A673 (cell line): ENCODE results near the gene MCF2L2. TPM values are rescaled to one million over a fixed set of nuclear protein-coding genes. Genes with fewer than 3 reads are reported as not detected.

ENCODE experiments used
- BruUV-seq: library from RNA; stranded (reverse); fragments of 400-500 nt; replicated peaks from 2 replicates; lab custom pipeline; 2021; lab: Mats Ljungman, UMichigan
- CTCF ChIA-PET: fragments of 300-600 bp; sonication (Branson Sonifier 250); formaldehyde crosslinking; loops from one replicate; lab custom pipeline; 2022; ENCODE audit warnings: antibody characterized with exemption; lab: Charles Lee
- POLR2A ChIA-PET: fragments of 300-600 bp; sonication (Branson Sonifier 250); formaldehyde crosslinking; loops from one replicate; lab custom pipeline; 2022; ENCODE audit warnings: antibody characterized with exemption; ENCODE audit not compliant: low non-redundant PET; lab: Charles Lee
- DNase-seq: peaks from one replicate; pipeline ENCODE4 v3.0.0-alpha.2; 2015; ENCODE audit warnings: low spot score
- H3K27ac ChIP-seq: fragments of 200-600 bp; sonication (generic); 2 replicates; pipeline ENCODE4 v1.5.1; 2016; ENCODE audit warnings: mixed run types, low read depth, mild to moderate bottlenecking, mixed read lengths, antibody characterized with exemption, low read length; ENCODE audit not compliant: poor library complexity, severe bottlenecking
- H3K27me3 ChIP-seq: fragments of 200-600 bp; sonication (generic); replicated peaks from 2 replicates; pipeline ENCODE4 v1.6.1; 2017; ENCODE audit warnings: mixed run types, low read depth, mild to moderate bottlenecking, mixed read lengths, antibody characterized with exemption, low read length; ENCODE audit not compliant: insufficient read depth, poor library complexity
- H3K36me3 ChIP-seq: fragments of 200-600 bp; sonication (generic); 2 replicates; pipeline ENCODE4 v1.6.1; 2016; ENCODE audit warnings: mixed run types, mild to moderate bottlenecking, mixed read lengths, antibody characterized with exemption, low read length; ENCODE audit not compliant: insufficient read depth, poor library complexity, severe bottlenecking
- H3K4me1 ChIP-seq: fragments of 200-600 bp; sonication (generic); 2 replicates; pipeline ENCODE4 v1.6.1; 2017; ENCODE audit warnings: mixed run types, mild to moderate bottlenecking, mixed read lengths, antibody characterized with exemption, low read length; ENCODE audit not compliant: insufficient read depth, poor library complexity, severe bottlenecking
- H3K4me3 ChIP-seq: fragments of 200-600 bp; sonication (generic); 2 replicates; pipeline ENCODE4 v1.5.1; 2016; ENCODE audit warnings: low read depth, mixed run types, mild to moderate bottlenecking, mixed read lengths, low read length; ENCODE audit not compliant: poor library complexity, severe bottlenecking
- H3K9me3 ChIP-seq: fragments of 200-600 bp; sonication (generic); 2 replicates; pipeline ENCODE4 v1.6.1; 2016; ENCODE audit warnings: mixed run types, low read depth, mild to moderate bottlenecking, mixed read lengths, antibody characterized with exemption, low read length; ENCODE audit not compliant: poor library complexity, severe bottlenecking
- EZH2 ChIP-seq: fragments of 200-600 bp; sonication (generic); IDR thresholded peaks from 2 replicates; pipeline ENCODE4 v1.6.1; 2017; ENCODE audit warnings: borderline replicate concordance, low read depth, mild to moderate bottlenecking, mixed read lengths, antibody characterized with exemption, low read length; ENCODE audit not compliant: poor library complexity, severe bottlenecking
- intact Hi-C: fragments of 100-400 bp; cut with micrococcal nuclease; formaldehyde crosslinking; loops from one replicate; pipeline ENCODE4 v1.10.0; 2022; ENCODE audit not compliant: unreplicated experiment
- total RNA-seq: library from RNA; stranded (reverse); gene quantifications from 2 replicates; pipeline ENCODE4 v1.2.3, GENCODE V29; 2021
- TF ChIP-seq, protein P1 (sequence below): fragments of 300-800, 200-600 bp; sonication (generic); conservative IDR thresholded peaks from 2 replicates; pipeline ENCODE4 v1.5.1; 2017; ENCODE audit warnings: low read depth, mild to moderate bottlenecking, antibody characterized with exemption, low read length, moderate library complexity, mixed read lengths

The MCF2L2 gene
- total RNA-seq, 1 experiment from 2014 or later: not detected

GRCh38 chr3:183293966-183294365, 134.5 kb downstream of the MCF2L2 start:
- CTCF ChIA-PET: no interaction called here

DNA sequence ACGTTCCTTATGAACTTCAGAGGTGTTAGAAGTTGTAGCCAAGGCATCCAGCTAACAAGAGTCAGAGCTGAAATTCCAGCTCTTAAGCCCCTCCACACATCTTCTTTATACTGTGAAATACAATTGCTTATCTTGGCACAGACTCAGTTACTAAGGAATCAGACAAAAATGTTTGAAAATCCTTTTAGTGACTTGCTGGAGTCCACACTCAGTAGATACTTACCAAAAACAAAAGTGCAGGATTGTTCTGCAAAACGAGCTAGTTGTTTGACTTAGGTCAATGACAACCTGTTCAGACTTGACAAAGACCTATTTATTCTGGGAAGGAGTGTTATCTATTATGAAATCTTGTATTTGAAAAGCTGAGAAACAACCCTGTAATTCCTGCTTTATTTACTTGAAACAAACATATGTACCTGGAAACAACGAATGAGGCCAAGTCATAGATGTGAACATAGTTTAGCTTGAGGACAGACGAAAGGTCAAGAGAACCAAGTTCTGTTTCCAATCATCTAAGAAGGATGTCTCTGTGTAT, 136.9 kb downstream of the MCF2L2 start:
- H3K4me3 ChIP-seq: no peak overlapping the region
- no TSS peak for BruUV-seq
- H3K4me1 ChIP-seq: peaks cover 3% of the 10 kb centered on the region
- intact Hi-C loops: no loop called here
- ChIA-PET POLR2A (no interaction called here), CTCF (no interaction called here)
- H3K27ac ChIP-seq: no peak overlapping the region
- no peaks in the 10 kb centered on the region for H3K36me3 ChIP-seq
- no peaks in the 10 kb centered on the region for H3K9me3 ChIP-seq
- no peak for DNase-seq
- TF ChIP-seq, protein P1, sequence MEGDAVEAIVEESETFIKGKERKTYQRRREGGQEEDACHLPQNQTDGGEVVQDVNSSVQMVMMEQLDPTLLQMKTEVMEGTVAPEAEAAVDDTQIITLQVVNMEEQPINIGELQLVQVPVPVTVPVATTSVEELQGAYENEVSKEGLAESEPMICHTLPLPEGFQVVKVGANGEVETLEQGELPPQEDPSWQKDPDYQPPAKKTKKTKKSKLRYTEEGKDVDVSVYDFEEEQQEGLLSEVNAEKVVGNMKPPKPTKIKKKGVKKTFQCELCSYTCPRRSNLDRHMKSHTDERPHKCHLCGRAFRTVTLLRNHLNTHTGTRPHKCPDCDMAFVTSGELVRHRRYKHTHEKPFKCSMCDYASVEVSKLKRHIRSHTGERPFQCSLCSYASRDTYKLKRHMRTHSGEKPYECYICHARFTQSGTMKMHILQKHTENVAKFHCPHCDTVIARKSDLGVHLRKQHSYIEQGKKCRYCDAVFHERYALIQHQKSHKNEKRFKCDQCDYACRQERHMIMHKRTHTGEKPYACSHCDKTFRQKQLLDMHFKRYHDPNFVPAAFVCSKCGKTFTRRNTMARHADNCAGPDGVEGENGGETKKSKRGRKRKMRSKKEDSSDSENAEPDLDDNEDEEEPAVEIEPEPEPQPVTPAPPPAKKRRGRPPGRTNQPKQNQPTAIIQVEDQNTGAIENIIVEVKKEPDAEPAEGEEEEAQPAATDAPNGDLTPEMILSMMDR: no peak
- TF ChIP-seq EZH2: no peak
- H3K27me3 ChIP-seq: no peaks in the 10 kb centered on the region

More at GRCh38 chr3:183293966-183294365, 134.5 kb downstream of the MCF2L2 start:
- no peak overlapping the region for H3K27ac ChIP-seq
- no peaks in the 10 kb centered on the region for H3K36me3 ChIP-seq
- no peaks in the 10 kb centered on the region for H3K27me3 ChIP-seq
- peaks cover 14% of the 10 kb centered on the region for H3K4me1 ChIP-seq
- BruUV-seq: no TSS peak
- intact Hi-C loops: no loop called here
- TF ChIP-seq, protein P1: no peak
- TF ChIP-seq EZH2: no peak
- H3K9me3 ChIP-seq: no peaks in the 10 kb centered on the region
- POLR2A ChIA-PET: no interaction called here
- no peak for DNase-seq
- no peak overlapping the region for H3K4me3 ChIP-seq

GRCh38 chr3:183290216-183290615, 138.2 kb downstream of the MCF2L2 start:
- Histone ChIP-seq H3K36me3 (no peaks in the 10 kb centered on the region), H3K4me1 (peaks cover 7% of the 10 kb centered on the region), H3K9me3 (no peaks in the 10 kb centered on the region), H3K4me3 (no peak overlapping the region), H3K27ac (no peak overlapping the region), H3K27me3 (no peaks in the 10 kb centered on the region)
- BruUV-seq: no TSS peak
- POLR2A ChIA-PET: no interaction called here
- intact Hi-C loops: no loop called here
- DNase-seq: no peak
- CTCF ChIA-PET: no interaction called here
- no peak for TF ChIP-seq EZH2
- TF ChIP-seq, protein P1: no peak
